ENCODE data around the gene PNMT.

DNA sequence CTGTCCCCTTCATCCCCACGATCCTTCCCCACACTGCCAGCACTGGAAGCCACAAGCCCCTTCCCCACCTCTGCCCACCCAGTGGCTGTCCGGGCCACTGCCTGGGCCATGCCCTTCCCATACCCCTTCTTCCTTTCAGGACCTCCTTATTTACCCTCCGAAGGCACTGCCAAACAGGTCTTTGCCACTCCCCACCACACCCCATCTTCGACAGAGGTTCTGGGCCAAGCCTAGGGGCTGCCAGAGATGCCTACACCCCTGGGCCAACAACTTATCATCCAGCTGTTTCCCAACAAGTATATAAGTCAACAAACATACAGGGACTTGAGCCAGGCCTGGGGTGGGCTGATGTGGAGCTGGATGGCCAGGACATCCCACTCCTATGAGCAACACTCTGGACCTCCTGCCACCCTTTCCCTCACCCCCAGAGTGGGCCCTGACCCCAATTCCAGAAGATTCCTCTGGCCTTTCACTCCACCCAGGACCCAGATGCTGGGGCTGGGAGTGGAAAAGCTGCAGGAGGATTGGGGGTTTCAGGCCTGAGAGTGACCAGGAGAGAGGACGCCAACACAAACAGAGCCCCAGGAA lies 43.0 kb upstream of the PNMT start:
- TF ChIP-seq CREB1 (CRISPR knock-in tag; IDR thresholded peaks at IDR 0.05; ENCODE audit: low read depth), result no peak
- no peak for TF ChIP-seq POLR2AphosphoS5 (IDR thresholded peaks at IDR 0.05; ENCODE audit: low read depth)
- no peak for TF ChIP-seq CTCF (conservative IDR thresholded peaks at IDR 0.05; ENCODE audit: low read depth in 2 of 2)
- TF ChIP-seq EZH2 (IDR thresholded peaks at IDR 0.05; ENCODE audit: low read depth, unreplicated experiment), result no peak
- TF ChIP-seq REST (IDR thresholded peaks at IDR 0.05; ENCODE audit: unreplicated experiment), result no peak
- TF ChIP-seq ZNF114 (CRISPR knock-in tag; IDR thresholded peaks at IDR 0.05), result no peak
- no peak for TF ChIP-seq EZH2phosphoT487 (IDR thresholded peaks at IDR 0.05; ENCODE audit: unreplicated experiment)
- TF ChIP-seq JUNB (IDR thresholded peaks at IDR 0.05; ENCODE audit: unreplicated experiment), result no peak
- no peak for TF ChIP-seq ETS1 (IDR thresholded peaks at IDR 0.05)
- TF ChIP-seq ZNF331 (CRISPR knock-in tag; IDR thresholded peaks at IDR 0.05; ENCODE audit: low read depth), result no peak
